HG02981 (cell line): Measurements from ENCODE around the gene SS18L1.

Experiments used
- ATAC-seq: cut with Tn5 transposase; IDR thresholded peaks from one replicate; pipeline ENCODE4 v1.9.1; 2021; ENCODE audit warnings: mild to moderate bottlenecking, moderate library complexity; ENCODE audit not compliant: unreplicated experiment

Gene SS18L1

DNA sequence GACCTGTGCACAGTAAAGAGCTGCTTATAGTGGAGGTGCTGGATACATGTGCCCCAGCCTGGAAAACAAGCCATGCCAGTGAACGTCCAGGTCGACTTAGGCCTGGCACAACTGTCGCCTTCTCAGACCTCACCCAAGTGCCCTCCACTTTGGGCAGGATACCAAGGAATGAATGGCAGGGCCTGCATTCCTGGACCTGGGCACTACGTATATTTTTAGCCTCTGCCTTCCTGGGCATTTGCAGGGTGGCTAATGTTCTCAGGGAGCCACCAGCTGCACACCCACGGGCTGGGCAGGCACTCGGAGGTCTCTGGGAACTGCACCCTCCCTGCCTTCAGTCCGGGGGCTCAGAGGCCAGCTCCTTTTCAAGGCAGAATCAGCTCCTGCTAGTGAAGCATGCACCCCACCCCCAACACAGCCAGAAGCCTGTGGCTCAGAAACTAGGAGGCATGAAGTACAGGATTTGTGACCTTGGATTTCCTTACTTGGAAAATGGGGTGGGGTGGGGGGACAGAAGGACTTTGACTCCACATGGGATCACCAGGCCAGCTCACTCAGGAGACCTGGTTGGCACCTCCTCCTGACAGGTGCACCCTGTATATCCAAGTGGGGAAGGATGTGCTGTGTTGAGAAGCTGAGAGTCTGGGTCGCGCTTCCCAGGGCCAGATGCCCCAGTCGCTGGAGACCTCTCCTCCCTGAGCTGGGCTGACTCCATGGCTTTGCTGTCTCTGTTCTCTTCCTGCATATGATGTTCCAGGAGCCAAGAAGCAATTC, 23.8 kb upstream of the SS18L1 start:
- no peak for ATAC-seq

DNA sequence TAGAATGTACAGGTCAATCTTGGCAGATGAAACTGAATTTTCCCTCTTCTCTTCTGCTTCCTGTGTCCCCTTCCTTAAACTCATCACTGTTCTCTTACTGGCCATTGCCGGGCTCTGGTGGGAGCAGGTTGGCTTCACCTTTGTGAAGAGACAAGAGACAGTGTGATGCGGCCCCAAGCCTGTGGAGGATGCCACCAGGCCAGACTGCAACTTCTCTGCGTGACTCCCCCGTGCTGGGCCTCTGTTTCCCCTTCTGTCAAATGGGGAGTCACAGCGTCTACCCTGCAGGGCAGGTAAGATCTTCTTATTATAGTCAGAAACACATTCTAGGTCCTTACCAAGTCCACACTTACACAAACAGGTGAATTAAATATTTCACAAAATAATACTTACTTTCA, 23.2 kb upstream of the SS18L1 start:
- no peak for ATAC-seq

DNA sequence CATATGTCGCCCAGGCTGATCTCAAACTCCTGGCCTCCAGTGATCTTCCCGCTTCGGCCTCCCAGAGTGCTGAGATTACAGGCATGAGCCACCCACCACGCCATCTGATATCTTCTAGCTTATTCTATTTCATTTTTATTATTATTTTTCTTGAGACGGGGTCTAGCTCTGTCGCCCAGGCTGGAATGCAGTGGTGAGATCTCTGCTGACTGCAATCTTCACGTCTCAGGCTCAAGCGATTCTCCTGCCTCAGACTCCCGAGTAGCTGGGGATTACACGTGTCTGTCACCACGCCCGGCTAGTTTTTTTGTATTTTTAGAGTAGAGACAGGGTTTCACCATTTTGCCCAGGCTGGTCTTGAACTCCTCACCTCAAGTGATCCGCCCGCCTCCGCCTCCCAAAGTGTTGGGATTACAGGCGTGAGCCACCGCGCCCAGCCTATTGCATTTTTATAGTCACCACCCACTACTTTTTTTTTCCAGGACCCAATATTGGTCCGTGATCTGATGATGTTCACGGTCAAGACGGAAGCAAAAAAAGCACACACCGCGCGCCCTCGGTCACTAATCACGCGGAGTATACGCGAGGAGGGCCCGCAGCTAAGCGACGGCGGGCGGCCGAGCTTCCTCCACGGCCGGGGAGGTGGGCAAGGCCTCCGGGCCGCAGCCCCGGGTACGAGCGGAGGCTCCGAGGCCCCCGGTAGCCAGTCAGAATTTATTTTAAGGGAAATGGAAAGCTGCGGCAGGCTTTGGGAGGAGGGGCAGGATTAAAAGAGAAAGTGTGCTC, 22.4 kb upstream of the SS18L1 start:
- ATAC-seq: peak; percentile 7

DNA sequence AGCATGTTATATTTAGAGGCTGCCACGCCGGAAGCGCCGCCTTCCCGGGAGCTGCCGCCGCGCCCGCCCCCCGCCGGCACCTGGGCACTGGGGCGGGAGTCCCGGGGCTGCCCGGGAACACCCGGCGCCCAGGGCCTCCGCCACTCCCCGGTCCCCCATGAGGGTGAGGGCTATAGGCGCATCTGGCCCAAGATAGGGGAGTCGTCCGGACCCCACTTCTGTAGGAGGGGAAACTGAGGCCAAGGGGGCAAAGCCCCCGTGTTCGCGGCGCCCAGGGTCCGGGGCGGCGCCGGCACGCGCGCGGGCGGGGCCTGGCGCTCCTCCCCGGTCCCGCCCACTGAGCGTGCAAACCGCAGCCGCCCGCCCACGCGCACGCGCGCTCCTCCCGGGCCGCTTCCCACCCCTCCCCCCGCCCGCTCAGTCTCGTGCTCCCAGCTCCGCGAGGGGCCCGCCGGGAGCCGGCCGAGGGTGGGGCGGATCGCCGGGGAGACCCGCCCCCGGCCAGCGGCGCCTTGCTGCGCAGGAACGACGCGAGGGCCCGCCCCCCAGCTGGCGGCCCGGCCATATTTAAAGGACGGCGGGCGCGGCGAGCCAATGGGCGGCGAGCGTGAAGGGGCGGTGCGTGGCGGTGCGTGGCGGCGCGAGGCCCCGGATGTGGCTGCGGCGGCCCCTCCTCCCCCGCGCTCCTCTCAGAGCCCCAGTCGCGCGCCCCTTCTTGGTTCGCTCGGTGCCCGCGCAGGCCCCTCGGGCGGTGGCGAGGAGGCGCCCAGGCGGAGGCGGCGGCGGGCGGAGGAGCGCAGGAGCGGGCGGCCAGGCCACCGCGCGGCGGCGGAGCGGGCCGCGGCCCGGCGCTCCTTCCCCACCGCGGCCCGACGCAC, 21.6 kb upstream of the SS18L1 start, which contains the start of gene LSM14B:
Gene LSM14B (plus strand): TSS at position 700 of the 878 bp plus-strand sequence. CDS start 192 bp downstream, outside the sequence.
- peak; percentile 76 for ATAC-seq

DNA sequence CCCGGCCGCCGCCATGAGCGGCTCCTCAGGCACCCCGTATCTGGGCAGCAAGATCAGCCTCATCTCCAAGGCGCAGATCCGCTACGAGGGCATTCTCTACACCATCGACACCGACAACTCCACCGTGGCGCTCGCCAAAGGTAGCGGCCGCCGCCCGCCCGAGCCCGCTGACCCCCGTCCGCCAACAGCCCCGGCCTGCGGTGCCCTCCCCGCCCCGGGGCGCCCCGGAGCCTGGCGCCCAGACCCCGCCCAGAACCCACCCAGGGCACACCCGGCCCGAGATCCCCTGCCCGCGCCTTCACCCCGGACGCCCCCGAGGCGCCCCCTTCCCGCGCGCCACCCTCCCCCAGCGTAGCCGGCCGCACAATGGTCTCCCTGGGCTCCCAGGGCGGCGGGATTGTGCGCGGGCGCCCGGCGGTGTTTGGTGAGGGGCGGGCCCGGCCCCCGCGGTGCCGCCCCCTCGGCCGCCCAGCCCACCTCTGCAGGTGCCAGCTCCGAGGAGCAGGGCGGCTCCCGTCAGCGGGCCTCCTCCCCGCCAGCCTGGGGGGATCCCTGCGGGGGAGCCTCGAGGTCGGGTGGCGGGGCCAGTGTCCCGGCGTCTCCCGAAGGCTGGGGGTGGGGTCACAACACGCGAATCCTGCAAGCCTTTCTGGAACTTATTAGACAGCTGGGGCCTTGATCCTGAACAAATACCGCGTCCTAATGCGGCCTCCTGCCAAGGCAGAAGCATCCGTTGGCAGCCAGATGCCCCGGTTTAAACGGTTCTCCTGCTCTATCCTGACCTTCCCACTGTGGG, 20.7 kb upstream of the SS18L1 start:
- peak; percentile 11 for ATAC-seq

DNA sequence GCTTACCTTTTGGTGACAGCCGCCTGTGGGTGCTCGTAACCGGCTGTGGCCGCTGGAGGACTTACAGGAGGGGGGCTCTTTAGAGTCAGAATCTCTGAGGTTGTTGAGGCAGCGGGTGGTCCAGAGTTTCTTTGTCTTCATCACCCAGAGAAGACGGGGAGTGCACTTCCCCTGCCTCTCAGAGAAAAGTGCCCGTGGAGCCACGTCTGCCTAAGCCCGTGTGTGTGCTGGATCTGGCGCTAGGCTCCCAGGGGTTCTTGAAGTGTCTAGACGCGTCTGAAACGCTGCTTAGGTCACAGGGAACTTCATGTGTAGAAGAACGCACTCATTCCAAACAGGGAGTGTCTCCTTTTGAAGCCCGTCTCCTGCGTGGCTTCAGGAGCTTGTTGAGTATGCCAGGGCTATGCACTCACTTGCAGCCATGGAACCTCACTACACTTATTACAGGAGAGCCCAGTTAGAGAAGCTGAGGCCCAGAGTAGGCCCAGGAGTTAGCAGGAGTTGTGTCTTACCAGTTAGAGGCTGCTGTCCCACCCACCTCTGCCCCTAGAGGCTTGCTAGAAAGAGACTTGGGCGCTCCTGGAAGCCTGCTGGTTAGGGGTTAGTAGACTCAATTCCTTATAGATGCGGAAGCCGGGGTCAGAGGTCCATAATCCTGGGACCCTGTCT, 20.0 kb upstream of the SS18L1 start:
- no peak for ATAC-seq

DNA sequence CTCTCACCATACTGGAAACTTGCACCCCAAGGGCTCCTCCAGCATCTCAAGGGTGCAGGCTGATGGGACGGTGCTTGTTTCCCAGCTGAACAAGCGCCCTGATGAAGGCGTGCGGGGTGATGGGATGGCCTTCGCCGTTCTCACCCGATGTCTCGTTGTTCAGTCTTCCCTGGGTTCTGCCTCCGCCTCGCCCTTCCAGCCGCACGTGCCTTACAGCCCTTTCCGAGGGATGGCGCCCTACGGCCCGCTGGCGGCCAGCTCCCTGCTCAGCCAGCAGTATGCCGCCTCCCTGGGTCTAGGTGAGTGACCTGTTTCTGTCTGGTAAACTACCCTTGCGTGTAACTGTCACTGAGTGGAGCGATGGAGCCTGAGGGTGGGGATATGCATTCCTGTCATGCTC, 17.4 kb upstream of the SS18L1 start:
- no peak for ATAC-seq

DNA sequence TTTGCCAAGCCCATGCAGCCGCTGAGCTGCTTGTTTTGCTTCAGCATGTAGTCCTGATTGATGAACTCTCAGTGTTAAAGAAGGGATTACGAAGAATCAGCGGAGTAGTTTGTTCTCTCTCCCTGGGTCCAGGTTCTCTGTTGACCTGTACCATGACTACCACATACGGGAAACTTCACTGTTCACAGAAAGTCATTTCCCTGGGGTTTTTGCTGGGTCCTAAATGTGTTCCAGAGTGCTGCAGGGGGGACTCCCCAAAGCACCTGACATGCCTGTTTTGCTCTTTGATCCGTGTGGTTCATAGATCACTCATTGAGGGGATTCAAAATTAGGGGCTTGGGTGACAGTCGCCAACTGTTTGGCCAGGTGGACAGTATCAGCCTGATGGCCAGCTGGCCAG, 15.8 kb upstream of the SS18L1 start:
- no peak for ATAC-seq

DNA sequence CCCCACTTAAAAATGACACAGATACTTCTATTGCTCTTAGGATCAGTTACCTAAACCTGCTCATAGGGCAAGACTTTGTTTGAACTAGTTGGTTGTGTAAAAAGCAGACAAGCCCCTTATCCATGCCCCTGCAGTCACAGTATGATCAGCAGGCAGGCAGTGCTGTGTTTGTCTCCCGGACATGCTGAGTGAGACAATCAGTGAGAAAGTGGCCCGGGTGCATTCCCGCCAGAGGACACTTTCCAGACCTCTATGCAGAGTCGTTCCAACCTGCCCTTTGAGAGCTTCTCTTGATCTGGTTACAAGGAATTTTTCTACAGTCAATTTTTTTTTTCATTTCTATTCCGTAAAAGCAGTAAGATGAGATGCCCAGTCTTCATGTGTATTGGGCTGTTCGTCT, 15.1 kb upstream of the SS18L1 start:
- ATAC-seq: no peak

DNA sequence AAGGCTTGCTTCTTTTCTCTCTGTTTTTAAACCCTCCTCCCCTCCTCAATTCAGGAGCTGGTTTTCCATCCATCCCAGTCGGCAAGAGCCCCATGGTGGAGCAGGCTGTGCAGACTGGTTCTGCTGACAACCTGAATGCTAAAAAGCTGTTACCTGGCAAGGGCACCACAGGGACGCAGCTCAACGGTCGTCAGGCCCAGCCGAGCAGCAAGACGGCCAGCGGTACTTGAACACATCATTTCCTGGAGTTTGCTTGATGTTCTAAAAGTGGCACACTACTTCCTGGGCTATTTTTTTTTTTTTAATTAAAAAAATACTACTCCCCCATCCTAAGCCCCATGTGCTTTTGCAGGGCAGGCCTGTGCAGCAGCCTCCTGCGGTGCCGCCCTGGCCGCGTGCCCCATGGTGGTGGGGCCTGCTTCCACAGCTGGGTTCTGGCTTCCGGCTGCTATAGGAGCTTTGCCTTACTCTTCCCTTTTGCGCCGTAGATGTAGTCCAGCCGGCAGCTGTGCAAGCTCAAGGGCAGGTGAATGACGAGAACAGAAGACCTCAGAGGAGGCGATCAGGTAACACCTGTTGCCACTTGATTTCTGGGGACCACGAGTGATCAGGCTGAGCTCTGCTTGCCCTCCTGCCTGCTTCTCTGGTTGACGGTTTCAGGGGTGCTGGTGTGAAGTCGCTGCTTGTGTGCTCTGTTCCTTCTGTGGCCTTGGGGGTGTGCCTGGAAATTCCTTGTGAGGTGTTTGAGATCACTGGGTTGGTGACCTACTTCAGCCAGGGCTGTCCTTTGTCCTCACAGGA, 13.6 kb upstream of the SS18L1 start:
- no peak for ATAC-seq

DNA sequence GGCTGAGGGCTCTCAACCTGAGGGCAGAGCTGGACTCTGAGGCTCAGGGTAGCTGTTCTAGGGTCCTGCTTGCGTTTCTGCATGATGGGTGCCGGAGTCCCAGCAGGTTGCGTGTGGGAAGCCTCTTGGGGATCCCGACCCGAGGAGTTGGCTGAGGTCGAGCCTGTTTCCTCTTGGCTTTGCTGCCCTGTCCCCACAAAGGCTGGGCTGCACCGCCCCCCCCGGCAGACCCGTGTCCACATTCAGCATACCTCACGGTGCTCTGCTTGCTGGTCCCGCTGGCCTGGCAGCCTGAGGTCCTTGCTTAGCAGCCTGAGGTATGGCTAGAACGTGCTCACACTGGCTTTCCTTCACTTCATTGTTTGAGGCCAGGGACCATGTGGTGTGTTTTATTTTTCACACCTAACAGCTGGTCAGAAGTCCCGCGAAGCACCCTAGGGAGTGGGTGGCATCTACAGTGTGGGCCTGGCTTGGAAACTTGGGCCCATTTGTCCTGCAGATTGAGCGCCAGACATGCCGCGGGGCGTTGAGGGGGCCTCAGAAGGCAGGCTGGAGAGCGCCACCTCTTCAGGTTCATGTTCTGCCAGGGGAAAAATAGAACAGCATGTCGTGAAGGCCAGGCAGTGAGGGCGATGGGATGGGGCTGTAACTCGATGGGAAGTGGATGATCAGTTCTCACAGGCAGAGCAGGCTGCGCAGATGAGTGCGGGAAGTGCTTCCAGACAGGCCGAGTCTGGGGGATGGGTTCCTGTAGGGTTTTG, 11.8 kb upstream of the SS18L1 start:
- no peak for ATAC-seq

DNA sequence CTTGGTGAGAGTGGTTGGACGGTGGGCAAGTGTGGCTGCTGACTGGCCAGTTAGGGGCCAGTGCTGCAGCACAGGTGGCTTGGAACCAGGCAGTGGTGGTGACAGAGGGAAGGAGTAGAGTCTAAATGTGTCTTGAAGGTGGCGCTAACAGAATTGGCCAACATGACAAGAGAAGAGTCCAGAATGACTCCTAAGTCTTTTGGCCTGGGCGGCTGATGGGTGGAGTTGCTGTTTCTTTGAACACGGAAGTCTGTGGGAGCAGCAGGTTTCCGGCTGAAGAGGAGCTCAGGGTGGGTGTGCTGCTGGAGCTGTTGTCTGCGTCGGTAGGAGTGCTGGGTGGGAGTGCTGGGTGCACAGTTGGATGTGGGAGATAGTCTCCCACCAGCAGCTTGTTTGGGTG, 11.1 kb upstream of the SS18L1 start:
- no peak for ATAC-seq

DNA sequence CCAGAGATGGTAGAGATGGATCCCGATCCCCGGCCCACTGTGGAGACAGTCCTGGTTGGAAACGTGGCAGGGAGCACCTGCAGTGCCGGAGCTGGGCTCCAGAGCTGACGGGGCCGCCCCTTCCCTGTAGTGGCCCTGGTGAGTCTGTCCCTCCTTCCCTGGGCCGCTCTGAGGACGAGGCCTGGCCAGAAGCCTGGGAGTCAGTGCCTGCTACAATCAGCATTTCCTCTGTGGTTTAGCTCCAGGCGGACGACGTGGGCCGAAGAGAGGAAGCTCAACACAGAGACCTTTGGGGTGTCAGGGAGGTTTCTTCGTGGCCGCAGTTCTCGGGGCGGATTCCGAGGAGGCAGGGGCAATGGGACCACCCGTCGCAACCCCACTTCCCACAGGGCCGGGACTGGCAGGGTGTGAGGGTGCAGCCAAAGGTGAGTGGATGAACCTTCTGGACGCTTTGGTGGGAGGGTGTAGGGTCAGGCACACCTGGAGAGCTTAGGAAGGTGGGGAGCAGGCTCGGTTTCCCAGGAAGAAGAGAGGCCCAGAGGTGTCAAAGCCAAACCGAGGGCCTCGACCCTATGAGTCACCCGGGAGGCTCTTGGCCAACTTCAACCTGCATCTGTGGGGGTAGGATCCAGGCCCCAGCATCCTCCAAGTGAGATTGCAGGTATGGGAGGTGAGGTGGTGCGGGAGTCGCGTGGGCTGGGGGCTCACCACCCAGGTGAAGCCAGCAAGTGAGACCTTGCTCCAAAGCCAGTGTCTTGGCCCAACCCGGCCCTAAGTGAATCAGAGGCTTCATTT, 10.3 kb upstream of the SS18L1 start:
- no peak for ATAC-seq

DNA sequence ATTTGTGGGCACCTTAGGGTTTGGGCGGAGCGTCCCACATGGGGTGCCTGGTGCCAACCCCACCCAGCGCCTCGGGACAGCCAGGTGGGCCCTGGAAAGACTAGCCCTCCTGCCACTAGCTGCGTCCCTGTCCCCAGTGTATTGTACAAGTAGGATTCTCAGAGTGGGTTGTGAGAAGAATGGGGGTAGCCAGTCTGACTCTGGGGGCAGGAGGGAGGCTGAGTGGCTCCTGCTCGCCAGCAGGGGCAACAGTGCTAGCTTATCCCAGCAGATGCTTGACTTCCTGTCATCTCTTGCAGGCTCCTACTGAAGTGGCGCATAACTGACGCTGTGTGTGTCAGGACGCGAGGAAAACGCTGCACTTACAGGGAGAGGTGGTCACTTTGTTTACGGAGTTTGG, 9.7 kb upstream of the SS18L1 start:
- no peak for ATAC-seq

DNA sequence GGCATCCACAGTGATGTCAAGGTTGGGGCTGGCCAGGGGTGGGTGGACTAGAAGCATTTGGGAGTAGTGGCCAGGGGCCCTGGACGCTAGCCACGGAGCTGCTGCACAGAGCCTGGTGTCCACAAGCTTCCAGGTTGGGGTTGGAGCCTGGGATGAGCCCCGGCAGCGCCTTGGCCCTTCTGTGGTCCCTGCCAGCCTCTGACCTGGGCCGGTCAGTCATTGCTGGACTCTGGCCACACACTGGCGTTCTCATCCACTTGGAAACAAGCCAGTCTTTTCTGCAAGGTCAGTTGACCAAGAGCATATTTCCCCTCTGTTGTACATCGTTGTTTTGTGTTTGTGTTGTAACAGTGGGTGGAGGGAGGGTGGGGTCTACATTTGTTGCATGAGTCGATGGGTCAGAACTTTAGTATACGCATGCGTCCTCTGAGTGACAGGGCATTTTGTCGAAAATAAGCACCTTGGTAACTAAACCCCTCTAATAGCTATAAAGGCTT, 8.8 kb upstream of the SS18L1 start:
- no peak for ATAC-seq

DNA sequence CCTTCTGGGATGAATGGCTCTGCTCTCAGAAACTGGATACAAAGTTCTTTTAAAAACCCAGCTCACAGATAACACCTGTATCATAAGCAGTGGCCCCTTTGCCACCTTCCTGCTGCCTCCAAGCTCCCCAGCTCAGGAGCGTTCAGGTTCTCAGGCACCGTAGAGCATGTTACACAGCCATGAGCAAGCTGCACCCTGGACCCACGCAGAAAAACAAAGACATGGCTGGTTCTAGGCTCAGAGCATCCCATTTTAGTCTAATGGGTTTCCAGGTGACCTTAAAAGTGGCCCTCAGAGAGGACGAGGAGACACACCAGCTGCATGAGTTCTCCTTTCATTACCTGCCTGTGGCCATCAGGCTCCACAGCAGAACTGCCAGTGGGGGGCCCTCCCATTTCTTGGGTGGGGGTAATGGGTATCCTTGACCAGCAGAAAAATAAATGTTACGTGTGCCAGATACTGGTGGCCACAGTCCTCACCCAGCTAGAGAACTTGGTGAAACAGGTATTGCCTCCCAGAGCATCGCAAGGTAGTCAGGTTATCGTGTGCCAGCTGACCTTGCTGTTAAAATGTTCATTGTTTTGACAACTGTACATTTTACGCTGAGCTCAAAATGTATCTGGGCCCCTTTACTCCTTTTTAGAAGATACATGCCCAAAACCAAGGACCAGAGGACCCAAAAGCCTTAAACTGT, 7.8 kb upstream of the SS18L1 start:
- no peak for ATAC-seq
